Measurements from ENCODE around the gene SNORC.

The SNORC gene

DNA sequence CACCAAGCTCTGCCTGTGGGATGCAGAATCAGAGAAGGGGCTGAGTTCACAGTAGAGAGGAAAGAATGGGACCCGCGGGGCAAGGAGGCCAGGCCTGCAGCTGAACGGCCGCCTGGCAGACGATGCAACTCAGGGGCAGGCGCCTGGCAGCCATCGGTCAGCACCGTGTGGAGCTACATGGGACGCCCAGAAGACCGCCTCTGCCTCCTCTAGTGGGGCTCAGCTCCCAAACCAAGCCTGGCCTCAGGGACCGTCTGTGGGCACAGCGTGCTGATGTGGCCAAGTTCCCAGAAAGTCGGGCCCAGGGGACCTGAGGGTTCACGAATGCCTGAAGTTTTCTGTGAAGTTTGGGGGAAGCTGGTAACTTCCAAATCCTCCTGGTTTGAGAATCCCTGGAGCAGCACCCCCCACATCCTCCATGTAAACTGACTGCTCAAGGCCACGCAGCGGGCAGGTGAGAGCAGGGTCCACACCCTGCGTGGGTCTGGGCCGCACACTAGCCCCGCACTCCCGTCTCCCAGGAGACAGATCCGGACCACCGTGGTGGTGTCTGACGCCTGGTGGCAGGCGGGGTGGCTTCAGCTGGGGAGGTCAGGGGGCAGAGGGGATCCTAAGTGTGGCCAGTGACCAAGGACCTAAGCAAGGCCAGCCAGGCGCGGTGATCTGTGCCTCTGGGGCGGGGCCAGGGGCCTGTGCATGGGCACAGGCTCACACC is 14.6 kb downstream of the SNORC start:
- DNase-seq: no peak

DNA sequence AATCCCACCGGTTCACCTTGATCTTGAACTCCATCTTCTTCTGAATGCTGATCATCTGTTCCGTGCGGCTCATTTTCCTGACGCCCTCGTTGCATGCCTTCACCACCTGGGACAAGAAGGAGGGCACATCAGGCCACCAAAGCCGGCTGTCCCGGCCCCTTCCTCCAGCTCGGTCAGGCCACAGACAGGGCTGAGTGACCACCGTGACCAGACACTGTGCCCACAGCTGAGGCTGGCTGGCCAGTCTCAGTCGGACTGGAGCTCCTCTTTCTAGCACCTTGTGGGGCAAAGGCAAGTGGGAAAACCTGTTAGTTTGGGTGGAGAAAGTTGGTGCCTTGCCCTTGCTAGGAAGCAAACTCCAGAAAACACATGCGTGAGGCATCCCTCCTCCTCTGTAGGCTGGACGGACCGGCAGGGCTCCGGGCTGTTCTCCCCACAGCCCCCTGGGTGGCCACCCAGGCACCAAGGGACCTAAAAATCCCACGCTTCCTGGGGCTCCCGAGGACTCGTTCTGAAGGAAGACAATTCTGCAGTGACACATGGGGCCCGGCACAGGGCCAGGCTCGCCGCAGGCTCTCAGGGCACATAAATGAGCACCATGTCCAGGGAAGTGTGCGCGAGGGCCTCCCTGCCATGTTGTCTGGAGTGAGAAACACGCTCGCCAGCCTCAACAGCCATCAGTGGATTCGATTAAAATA is 15.3 kb downstream of the SNORC start:
- no peak for DNase-seq

DNA sequence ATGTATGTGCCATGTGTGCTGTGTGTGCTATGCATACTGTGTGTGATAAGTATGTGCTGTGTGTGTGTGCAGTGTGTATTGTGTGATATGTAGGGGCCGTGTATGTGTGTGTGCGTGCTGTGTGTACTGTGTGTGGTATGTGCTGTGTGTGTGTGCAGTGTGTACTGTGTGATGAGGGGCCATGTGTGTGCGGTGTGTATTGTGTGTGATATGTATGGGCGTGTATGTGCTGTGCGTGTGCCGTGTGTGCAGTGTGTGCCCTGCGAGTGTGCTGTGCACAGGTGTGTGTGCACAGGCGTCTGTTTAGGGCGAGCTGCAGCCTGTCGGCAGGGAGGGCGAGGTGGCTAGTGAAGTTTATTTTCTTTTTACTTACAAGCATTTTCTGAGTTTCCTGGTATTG is 16.1 kb downstream of the SNORC start:
- DNase-seq: no peak

DNA sequence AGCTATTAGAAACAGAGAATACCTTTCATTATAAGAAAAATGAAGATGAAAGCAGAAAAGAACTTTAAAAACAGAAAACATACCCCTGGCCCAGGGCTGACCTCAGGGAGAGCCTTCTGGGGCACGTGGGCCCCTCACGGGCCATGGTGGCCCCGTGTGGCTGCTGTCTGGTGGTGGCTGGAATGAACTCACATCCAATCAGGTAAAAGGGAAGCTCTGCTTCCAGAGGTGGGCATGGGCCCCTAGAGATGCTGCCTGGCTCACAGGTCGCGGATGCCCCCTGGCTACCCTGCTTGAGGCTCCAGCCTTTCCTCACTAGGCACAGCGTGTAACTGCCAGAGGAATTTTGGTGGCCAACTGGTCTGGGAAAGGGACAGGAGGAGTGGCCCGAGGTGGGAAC is 16.6 kb downstream of the SNORC start:
- no peak for DNase-seq

DNA sequence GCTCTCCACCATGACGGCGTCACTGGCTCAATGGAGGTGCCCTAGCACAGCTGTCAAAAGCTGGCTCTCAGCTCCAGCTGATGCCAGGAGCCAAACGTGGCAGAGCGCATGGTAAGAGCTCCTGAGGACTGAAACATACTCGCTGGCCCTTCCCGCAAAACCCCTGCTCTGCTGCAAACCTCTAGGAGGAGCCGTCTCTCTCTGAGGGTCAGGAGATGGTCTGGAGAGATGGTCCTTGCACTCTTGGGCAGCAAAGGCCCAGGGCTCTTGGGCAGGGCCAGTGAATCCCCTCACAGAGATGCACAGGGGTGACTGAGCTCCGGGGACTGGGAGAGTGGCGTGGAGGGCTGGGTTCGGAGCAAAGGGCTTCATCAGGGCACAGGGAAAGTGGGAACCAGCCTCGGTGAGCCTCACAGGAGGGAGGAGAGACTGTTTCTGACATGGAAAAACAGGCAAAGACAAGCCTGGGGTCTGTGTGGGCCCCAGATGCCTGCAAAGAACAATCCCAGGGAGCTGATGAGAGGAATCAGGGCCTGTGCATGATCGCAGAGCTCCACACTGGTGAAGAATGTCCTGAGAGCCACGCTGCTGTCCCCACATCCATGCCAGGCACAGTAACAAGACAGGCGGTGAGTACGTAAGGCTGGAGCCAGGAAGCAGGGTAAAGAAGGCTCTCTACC is 17.2 kb downstream of the SNORC start:
- no peak for DNase-seq

DNA sequence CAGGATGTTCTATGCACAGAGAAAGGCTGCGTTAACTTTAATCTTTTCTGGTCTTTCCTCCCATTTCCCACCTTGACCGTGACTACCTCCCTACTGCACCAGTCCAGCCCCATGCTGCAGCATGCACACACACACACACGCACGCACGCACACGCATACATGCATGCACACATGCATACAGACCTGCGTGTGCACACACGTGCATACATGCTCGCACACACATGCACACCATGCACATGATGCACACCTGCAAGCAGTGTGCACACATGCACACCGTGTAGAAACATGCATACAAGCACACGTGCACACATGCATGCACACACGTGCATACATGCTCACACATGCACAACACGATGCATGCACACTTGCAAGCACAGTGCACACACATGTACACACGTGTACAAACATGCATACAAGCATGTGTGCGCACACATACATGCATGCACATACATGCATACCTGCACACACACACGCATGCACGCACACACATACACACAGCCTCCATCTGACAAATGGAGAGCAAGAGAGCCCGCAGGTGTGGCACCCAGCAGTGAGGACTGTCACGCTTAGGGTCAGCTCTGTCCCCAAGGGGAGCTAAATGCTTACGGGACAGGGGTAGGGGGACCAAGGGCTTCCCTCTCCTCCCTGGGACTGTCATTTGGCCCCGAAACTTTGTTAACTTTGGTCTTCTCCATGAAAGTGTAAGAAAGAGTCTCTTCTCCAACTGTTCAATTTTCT is 18.2 kb downstream of the SNORC start:
- DNase-seq: no peak

DNA sequence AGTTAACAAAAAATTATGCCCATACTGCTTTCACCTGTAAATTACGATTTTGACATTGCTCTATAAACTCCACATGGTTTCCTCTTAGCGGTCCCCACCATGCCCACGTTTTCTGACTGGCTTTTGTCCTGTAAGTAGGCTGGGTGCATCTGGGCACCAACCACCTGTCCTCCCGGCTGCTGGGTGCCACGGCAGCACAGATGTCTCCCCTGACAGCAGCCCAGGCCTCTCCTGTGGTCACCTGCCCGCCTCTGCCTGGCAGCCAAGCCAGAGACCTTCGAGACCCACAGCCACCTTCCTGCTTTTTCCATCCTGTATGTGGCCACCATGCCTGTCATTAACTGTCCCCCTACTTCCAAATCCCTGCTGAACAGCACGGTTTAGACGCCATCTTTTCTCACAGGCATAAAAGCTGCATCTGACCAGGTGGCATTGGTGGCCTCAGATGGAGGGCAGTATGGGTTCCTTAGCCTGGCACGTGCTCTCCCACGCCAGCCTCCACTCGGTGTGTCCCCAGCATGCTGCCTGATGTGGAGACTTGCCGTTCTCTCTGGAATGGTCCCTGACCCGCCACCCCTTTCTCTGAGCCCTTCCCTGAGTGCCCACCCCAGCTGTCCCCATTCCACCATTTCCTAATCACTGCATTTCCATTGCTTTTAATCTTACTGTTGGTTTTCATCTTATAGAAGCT is 18.9 kb downstream of the SNORC start:
- DNase-seq: no peak

DNA sequence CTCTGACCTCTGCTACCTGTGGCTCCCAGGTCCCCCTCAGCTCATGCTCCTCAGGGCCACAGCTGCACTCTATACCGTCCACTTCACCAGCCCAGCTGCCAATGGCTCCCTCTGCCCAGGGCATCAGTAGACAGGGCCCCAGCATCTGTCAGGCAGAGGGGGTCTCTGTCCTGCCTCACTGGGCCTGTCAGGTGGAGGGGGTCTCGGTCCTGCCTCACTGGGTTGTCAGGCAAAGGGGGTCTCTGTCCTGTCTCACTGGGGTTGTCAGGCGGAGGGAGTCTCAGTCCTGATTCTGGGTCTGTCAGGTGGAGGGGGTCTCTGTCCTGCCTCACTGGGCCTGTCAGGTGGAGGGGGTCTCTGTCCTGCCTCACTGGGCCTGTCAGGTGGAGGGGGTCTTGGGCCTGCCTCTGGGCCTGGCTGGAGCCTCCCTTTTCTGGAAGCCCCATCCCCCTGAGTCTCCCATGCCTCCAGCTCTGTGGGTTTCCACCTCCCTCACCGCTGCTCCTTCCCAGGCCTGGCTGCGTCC is 19.9 kb downstream of the SNORC start:
- DNase-seq: no peak

DNA sequence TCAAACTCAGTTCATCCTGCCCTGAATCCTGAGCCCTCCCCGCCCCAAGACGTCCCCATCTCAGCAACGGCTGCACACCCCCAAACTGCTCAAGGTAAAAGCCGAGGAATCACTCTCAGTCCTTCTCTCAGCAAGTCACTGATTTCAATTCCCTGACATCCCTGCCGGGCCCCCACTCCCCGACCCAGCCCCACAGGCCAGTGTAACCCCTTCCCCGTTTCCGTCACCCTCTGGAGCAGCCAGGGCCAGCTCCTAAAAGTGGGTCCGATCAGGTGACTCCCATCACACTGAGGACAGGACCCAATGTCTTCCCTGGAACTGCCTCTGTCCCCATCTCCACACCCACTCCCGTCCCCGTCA is 20.5 kb downstream of the SNORC start:
- DNase-seq: no peak

DNA sequence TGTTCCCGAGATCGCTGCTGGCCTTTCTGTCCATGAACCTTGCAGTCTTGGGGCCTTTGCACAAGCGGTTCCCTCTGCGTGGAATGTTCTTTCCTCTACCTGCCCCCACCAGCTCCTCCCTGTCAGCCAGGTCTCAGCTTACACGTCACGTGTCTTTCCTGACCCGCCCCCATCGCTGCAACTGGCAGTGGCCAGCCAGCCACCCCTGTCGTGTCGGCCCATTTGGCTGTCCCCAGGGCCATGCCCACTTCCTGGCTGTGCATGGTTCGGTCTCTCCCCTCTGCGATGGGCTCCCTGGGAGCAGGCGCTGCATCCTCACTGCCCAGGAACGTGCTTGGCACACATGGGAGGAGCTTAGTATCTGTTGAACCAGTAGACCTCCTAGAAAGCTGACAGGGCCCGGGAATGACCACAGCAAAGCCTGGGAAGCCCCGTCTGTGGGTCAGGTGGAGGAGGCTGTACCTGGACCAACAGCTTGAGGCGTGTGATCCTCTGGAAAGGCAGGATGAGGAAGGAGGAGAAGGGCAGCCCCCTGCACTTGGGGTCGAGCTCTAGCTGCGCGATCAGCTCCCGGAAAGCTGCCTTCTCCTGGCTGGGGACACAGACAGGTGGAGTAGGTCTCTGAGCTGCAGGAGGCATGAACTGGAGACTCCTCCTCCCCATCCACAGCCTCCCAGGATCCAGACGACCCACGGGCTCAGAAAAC is 21.0 kb downstream of the SNORC start:
- no peak for DNase-seq

DNA sequence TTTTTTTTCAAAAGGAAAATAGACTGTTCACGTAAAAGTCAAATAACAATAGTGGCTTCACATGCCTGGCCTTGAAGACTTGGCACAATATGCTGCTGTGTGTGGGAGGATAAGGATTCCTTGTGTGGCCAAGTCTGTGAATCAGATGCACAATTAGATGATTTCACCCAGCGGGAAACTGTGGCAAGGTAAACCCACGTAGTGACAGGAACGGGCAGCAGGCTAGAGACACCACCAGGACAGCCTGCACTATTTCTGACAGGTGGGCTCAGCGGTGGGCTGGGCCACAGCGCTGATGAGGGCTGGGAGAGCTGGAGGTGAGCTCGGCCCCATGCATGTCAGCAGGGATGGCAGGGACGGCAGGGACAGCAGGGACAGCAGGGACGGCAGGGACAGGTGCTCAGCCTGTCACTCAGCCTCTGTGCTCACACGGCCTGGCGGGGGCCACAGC is 21.6 kb downstream of the SNORC start:
- DNase-seq: no peak

DNA sequence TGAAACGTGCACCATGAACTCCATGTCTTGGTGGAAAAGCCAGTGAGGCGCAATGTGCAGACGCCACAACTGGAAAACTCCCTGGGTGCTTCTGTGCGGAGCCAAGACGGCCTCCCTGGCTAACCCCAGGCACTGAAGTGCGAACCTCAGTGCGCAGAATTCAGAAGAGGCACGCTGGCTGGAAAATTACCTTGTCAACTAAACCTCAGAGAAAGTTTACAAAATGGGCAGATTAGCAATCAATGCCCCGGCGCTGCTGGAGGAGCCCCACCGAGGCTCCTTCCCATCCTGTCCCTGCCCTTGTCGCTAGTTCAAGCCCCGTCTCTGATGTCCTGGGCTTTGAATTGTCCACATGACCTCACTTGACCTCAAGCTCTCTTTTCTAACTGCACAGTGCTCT is 22.2 kb downstream of the SNORC start:
- no peak for DNase-seq

DNA sequence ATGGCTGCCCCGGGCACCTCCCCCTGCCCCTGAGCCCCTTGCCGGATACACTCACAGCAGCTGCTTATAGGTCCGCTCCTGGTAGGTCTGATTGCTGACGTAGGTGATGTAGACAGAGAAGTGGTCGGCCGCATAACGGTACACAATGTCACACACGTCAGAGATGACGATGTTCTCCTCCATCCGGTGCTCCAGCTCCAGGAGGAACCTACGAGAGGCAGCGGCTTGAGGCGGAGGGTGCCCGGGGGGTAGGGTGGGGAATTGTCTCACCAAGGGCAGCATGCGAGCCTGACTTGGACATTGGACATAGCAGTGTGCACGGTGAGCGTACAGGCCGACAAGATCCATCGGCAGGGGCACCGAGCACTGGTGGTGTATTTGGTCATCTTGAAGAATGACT is 22.8 kb downstream of the SNORC start:
- no peak for DNase-seq

DNA sequence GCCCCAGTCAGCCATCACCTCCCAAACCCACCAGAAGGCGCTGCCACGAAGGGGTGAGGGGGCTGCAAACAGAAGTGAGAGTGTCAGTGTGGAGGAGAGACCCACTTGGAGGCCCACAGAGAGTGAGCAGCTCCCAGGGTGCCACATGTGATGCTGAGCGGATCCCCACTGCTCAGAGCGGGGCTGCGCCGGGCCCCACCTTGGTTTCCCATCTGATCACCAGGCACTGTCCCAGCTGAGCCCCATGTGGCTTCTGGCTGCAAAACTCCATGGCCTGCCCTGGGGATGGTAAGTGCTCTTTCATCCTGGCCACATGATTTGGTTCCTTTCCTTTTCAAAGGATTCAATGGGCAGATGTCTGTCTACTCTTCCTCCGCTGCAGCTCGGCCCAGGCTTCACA is 23.8 kb downstream of the SNORC start:
- DNase-seq: no peak

DNA sequence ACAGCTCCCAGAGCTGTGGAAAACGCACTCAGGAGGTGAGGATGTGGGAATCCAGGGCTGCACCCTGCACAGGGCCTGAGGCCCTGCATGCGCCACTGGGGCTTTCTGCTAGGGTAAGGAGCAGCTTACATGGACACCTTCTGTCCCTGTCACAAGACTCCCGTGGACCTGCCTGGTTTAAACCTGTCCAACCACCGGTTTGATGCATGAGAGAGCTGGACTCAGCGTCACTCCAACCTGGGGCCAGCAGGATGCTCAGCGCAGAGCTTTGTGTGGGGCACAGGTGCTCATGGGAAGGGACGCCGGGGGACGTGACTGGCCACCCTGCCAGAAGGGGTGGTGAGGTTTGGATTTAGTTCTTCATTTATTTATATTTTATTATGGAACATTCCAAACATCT is 24.2 kb downstream of the SNORC start:
- no peak for DNase-seq

DNA sequence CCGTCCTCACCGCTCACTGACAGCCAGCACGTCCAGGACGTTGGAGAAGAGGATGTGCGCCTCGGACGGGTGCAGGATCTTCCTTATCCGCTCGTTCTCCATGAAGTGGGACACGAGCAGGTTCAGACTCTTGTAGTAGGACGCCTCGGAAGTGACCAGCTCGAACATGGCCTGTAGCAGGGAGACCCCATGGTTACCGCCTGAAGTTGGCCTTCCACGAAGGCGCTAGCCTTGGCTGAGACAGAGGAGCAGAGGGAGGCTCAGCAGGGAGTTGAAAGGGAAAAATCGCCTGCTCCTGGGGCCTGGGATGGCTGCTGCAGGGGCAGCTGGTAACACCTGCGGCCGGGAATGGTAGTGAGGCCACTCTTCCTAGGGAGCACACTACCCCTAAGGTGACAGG is 24.7 kb downstream of the SNORC start:
- no peak for DNase-seq

DNA sequence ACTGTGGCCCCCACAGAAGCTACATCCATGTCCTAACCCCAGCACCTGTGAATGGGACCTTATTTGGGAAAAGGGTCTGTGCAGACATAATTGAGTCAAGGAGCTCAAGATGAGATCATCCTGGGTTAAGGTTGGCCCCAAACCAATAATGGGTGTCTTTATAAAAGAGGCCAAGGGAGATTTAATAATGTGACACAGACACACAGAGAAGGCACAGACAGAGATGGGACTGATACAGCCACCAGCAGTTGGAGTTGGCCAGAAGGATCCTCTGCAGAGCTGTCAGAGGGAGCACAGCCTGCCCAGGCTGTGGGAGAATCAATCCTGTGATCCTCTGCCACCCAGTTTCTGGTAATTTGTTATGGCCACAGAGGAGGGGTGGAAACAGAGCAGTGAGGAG is 26.0 kb downstream of the SNORC start:
- DNase-seq: no peak

DNA sequence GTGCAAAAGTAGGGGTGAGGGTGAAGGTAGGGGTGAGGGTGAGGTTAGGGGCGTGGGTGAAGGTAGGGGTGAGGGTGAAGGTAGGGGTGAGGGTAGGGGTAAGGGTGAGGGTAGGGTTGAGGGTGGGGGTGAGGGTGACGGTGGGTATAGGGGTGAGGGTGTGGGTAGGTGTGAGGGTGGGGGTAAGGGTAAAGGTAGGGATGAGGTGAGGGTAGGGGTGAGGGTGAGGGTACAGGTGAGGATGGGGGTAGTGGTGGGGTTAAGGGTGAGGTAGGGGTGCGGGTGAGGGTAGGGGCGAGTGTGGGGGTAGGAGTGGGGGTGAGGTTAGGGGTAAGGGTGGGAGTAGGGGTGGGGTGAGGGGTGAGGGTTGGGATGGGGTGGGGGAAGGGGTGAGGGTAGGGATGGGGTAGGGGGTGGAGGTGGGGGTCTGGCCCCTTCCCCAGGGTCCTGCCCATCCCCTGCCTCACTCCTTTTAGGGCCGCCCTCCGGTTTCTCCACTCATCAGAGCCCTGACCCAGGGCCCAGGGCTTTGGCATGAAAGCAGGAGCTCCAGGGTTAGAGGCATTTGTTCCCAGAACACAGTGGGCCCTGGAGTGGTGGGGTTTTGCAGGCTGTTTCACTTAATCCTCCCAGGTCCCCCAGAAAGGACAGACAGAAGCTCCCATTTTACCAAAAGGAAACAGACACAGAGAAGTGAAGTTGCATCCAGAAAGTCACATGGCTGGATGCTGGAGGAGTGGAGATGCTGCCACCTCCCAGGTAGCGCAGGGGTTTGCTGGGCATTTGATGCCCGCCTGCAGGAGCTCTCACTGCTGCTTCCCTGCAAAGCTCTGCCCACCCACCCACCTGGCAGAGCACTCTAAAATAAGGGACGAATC is 26.9 kb downstream of the SNORC start:
- no peak for DNase-seq

DNA sequence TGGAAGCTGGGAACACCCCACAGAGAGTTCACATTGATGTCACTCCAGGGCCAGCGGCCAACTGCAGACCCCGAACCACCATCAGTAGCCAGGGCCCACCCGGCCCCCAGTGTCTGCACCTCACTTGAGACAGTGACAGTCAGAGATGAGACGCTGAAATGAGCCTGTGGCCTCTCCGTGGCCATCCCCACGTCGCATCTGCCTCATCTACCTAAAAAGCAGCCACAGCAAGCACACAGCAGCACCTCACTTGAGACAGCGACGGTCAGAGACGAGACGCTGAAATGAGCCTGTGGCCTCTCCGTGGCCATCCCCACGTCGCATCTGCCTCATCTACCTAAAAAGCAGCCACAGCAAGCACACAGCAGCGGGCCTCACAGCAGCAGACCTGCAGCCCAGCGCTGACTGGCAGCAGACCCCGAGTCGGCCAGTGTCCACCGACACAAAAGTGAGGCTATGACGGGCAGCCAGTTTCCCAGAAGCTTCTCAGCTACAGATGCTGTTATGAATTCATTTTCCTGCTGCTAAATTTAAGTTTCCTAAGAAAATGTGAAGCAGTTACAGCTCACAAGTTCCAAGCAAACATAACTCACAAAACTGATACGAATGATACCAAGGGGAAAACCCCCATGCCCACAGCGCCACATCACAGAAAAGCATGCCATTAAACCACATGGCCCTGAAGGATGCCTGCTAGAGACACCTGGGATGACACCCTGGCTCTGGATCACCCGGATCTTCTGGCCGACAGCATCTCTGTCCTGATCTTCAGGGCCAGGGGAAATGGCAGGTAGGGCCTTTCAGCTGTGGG is 27.7 kb downstream of the SNORC start:
- no peak for DNase-seq

Data from NCI-H1048 (cell line).